D721Med (cell line): Measurements from ENCODE around the gene TMEM151A.

ENCODE experiments used
- DNase-seq: peaks from one replicate; pipeline ENCODE4 v3.0.0; 2011; ENCODE audit warnings: low spot score; ENCODE audit not compliant: insufficient read length
- FAIRE-seq: peaks from 2 replicates; lab custom pipeline; 2011; peaks lifted over from hg19 to GRCh38; lab: Jason Lieb, UNC
- TF ChIP-seq, protein P1 (sequence below): IDR thresholded peaks from 2 replicates; pipeline ENCODE4 v1.5.1; 2012; ENCODE audit warnings: mild to moderate bottlenecking, control low read depth; ENCODE audit not compliant: insufficient read depth; ENCODE audit errors: missing control alignments

TMEM151A gene

DNA sequence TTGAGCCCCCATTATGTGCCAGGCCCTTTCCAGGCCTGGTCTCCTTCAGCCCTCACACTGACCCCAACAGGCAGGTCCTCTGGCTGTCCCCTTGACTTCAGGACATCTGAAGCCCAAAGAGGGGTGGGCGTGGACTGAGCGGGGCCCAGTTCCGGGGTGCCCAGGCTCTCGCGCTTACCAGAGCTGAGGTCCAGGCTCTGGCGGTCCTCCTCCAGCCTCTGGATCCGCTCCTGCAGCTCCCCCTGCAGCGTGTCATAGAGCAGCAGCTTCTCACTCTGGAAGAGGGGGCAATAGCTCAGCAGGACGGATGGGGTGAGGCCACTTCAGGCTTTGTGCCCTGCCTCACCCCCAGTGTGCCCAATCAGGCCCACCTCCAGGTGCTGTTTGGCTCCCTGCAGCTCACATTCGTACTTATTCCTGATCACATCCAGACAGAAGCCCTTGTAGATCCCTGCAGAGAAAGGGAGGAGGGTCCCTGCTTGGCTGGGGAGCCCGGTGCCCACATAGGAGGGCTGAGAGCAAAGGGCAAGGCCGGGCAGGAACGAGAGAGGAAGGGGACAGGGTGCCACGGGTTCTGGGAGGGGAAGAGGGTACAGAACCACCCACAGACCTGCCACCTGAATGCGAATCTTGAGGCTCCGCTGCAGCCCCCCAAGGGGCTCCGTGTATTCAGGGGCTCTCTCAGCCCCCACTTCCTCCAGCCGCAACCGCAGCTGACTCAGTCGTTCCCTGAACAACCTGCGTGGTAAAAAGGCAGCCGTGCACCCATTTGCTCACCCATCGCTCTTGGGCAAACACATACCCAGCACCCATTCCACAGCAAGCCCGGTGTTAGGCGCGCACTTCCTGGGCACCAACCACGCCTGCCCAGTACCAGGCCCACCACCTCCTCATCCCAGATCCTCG lies 49.2 kb downstream of the TMEM151A start:
- no peak for FAIRE-seq
- DNase-seq: no peak
- TF ChIP-seq, protein P1, sequence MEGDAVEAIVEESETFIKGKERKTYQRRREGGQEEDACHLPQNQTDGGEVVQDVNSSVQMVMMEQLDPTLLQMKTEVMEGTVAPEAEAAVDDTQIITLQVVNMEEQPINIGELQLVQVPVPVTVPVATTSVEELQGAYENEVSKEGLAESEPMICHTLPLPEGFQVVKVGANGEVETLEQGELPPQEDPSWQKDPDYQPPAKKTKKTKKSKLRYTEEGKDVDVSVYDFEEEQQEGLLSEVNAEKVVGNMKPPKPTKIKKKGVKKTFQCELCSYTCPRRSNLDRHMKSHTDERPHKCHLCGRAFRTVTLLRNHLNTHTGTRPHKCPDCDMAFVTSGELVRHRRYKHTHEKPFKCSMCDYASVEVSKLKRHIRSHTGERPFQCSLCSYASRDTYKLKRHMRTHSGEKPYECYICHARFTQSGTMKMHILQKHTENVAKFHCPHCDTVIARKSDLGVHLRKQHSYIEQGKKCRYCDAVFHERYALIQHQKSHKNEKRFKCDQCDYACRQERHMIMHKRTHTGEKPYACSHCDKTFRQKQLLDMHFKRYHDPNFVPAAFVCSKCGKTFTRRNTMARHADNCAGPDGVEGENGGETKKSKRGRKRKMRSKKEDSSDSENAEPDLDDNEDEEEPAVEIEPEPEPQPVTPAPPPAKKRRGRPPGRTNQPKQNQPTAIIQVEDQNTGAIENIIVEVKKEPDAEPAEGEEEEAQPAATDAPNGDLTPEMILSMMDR: no peak

DNA sequence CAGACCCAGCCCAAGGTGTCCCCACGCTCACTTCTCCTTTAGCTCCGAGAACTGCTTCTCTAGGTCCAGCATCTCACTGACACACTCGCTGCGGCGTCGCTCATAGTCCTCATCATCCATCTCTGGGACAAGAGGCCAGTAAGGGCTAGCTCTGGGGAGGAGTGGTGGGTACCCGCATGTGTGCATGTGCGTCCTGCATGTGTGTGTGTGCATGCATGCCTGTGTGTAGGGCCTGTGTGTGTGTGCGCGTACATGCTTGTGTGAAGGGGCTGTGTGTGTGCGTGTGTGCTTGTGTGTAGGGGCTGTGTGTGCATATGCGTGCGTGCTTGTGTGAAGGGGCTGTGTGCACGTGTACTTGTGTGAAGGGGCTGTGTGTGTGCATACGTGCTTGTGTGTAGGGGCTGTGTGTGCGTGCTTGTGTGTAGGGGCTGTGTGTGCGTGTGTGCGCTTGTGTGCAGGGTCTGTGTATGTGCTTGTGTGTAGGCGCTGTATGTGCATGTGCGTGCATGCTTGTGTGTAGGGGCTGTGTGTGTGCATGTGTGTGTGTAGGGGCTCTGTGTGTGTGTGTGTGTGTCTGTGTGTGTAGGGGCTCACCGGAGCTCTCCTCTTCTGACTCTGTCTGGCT lies 49.9 kb downstream of the TMEM151A start:
- FAIRE-seq (no peak), DNase-seq (no peak)
- TF ChIP-seq, protein P1: no peak

DNA sequence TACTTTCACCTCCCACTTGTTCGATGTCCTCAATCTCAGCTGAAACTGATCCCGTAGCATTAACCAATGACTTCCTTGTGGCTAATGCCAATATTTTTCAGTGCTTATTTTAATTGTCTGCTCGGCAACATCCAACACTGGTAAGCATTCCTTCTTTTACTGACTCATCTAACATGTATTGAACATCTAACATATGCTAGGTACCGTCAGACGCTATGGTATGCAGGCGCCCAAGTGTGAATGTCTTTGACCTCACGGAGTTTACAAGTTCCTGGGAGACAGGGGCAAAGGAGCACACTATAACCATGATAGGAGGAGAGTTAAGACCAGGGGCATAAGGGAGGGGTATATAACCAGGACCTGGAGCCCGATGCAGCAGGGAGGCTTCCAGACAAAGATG lies 51.5 kb downstream of the TMEM151A start:
- DNase-seq: no peak
- FAIRE-seq: no peak
- TF ChIP-seq, protein P1: no peak

DNA sequence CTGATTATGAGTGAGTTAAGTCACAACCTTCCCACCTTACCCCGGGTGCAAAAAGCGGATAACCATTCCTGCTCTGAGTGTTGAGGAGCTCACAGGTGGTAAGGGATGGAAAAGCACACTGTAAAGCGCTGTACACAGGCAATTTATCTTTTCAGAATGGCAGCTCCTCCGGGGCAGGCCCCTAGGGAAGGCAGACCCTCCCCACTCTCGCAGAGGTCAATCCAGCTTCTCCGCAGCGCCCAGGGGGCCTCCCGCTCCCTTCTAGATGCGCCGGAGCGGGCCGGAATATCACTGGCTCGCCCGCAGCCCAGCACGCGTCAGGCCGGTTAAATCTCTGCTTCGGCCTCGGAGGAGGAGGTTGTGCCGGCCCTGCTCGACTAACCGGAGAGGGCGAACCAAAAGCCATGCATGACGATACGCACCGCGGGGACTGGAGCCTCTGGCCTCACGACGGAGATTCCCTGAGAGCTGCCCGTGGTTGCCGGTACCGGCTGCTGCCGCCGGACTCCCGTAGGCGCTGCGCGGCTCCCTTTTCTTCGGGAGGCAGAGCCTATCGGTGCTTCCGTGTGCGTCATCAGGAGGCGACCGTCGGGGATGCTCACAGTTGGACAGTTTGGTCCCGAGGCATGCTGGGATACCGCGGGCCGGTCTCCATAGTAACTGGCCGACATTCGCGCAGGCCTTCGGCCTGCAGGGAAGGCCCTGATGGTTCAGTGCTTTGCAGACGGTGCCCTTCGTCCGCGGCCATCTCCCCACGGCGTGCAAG lies 53.0 kb downstream of the TMEM151A start, which contains the start of gene BRMS1:
TSS of gene BRMS1 (minus strand) at position 555 of the 766 bp plus-strand sequence. CDS start 2,870 bp downstream, outside the sequence.
- DNase-seq (peak; percentile 97), FAIRE-seq (no peak)
- TF ChIP-seq, protein P1: no peak

DNA sequence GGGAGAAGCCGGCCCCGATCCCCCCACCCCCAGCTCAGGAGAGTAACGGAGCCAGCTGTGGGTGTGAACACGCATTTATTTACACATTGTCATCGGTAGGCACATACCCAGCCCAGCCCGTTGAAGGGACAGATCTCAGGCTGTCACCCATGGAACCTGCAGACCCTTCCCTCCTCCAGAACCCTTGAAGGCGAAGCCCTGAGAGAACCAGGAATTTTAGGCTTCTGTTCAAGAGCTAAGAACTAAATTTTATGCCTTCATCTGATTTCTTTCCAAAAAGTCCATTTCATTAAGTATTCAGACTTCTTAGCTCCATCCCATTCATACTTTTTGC lies 53.6 kb downstream of the TMEM151A start:
- FAIRE-seq: no peak

More for the DNA sequence above, 53.6 kb downstream of the TMEM151A start:
- TF ChIP-seq, protein P1: no peak
- no peak for DNase-seq
